GM18511 (cell line): Measurements from ENCODE around the gene WDFY2.

Source experiments
- ATAC-seq: cut with Tn5 transposase; IDR thresholded peaks from one replicate; pipeline ENCODE4 v1.9.1; 2021; ENCODE audit warnings: mild to moderate bottlenecking, moderate library complexity; ENCODE audit not compliant: unreplicated experiment

WDFY2 gene

DNA sequence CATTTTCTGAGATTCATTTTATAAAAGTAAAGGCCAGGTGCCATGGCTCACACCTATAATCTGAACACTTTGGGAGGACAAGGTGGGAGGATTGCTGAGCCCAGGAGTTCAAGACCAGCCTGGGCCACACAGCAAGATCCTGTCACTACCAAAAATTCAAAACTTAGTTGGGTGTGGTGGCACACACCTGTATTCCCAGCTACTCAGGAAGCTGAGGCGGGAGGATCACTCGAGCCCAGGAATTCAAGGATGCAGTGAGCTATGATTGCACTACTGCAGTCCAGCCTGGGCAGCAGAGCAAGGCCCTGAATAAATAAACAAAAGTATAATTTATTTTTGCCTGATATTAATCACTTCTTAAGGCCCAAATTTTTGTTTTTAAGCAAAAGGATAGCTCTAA lies 179.2 kb downstream of the WDFY2 start:
- ATAC-seq = no peak

DNA sequence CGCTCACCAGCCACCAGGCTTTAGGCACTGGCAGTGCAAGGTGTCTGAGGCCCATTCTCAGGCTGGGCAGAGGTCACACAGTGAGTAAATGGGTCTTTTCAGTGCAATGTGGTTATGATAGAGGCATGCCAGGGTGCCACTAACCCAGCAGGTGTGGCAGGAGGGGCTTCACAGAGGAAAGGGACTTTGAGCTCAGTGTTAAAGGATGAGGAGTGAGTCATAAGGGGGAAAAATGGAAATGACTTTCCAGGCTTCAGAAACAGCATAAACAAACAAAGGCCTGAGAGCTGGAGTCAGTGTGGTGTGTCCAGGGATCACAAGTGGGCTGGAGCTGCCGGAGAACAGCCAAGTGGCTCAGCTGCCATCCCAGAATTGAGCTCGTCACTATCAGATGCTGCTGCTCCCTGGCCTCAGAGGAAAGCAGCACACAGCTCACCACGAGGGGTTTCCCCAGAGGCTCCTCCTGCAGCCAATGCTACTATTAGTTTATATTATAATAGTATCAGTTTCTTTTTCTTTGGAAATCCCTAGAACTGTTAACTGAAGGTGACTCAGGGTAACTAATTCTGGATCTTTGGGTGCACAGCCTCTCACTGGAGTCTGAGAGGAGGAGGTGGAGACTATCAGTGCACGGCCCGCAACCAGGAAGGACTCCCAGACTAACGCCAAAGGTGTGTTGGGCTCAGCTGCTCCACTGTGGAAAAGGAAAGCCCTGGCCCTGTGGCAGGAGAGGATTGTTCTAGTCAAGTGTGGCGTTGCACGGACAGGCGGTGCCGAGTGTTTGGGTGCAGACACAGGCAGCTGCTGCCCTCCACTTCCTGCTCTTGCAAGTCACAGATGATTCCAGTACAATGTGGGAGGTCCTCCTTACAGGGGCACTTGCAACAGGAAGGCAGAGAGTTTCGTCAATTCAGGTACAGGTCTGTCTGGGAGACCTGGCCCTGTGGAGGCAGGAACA lies 180.2 kb downstream of the WDFY2 start:
- ATAC-seq = peak; percentile 88

DNA sequence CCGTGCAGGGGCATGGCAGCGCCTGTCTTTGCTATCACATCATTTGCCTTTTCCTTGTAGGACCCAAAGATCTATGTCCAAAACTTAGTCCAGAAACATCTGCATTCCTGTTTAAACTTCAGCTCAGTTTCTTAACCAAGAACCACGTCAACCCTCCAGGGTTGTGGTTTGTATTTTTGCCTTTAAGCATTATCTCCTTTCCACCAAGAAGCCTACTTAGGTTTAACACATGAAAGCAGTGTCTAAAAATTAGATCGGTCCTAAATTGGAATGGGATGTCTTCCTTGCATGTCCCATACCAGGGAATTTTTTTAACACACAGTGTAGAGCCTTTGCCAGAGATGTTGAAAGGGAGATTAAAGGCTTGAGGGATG lies 180.9 kb downstream of the WDFY2 start:
- no peak for ATAC-seq

DNA sequence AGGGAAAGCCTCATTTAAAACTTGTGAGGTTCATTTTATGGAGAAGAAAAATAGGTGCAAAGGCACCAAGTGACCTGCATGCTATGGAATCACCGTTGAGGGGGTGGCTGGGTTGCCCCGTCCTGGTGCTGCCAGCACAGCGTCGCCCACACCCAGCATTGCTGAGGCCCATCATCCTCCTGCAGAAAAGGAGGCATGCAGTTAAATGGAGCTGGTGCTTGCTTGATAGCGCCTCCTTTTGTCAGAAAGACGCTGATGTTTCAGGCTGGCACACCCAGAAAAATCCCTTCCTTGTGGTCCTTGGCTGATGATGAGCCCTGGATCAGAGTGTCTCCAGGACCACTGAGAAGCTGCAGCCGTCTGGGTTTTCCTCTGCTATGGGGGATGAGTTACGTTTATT lies 182.8 kb downstream of the WDFY2 start:
- no peak for ATAC-seq

DNA sequence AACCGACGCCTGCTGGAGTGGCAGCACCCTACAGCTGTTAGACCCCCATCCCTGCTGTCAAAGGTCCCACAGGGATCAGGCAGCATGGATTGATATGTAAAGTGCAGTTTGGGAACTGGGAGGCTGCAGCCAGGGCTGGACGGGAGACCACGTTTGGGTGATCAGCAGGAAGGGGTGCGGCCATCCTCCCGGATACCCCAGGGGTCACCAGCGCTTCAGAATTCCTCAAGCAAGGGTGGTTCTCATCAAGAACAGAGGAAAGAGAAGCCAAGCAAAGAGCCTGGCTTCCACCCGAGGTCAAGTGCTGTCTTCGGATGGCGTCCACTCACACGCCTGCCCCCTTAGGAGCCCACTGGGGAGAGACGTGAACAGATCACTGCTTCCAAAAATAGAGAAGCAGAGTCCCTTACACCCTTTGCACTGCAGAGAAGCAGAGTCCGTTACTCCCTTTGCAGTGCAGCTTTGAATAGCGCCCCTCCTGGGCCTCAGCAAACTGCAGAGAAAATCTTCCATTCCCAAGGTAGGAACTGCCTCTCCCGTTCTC lies 184.2 kb downstream of the WDFY2 start:
- ATAC-seq = no peak

DNA sequence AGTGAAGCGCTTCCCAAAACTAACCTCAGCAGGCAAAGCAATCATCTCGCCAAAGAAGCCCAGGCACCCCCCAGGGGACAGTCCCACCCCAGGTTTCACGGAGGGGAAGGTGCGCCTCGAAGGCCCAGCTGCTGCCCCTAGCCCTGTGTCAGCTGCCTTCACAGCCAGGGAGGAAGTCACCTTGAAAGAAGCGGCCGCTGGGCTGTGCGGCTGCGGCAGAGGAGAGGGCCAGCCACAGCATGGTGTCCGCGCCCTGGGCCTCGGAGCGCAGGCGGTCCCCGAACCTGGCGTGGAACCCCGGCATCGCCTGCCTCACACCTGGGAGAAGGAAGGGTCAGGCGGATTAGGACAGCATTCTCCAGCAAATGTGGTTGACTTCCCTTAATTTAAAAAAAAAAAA lies 184.7 kb downstream of the WDFY2 start:
- ATAC-seq = no peak

DNA sequence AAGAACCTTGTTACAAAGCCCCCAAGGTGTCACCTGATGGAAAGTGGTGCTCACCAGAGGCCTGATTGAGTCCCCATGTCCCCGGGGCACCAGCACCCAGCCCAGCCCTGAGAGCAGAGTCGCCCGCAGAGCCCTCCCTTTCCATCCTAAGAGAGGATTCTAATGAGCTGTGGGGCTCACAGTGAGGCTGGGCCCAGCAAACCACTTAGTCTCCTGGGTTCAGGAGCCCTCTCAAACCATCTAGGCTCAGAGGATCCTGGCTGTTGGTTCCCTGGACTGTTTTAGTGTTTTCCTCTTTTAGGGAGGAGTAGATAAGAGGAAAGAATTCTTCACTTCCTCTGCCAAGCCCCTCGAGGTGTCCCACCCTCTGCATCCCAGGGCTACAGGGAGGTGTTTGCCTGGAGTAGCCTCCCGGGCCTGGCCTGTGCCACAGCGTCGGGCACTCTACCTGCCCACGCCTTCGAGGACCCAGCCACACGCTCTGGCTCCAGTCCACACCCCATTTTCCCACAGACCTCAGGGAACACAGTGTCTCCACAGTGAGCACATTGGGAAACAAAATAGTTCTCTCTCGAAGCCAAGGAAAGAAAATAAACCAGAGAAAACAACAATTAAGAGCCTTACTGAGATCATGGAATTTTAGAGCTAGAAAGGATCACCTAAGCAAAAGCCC lies 185.3 kb downstream of the WDFY2 start:
- ATAC-seq = no peak

DNA sequence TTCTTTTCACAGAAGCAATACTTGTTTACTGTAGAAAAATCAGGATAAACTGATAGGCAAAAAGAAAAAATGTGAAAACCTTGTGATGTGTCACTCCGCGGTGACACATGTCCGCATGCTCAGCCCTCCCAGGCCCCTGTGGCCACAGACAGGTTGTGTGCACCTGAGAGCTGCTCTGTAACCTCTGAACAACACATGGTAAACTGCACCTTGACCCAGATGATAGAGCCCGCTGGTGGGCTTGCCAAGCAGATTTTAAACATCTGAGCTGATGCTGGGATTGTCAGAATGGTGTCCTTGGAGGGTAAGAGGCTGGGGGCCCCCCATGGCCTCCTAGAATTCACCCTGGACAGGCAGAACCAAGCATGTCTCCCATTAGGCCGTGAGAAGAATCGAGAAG lies 185.9 kb downstream of the WDFY2 start:
- no peak for ATAC-seq

DNA sequence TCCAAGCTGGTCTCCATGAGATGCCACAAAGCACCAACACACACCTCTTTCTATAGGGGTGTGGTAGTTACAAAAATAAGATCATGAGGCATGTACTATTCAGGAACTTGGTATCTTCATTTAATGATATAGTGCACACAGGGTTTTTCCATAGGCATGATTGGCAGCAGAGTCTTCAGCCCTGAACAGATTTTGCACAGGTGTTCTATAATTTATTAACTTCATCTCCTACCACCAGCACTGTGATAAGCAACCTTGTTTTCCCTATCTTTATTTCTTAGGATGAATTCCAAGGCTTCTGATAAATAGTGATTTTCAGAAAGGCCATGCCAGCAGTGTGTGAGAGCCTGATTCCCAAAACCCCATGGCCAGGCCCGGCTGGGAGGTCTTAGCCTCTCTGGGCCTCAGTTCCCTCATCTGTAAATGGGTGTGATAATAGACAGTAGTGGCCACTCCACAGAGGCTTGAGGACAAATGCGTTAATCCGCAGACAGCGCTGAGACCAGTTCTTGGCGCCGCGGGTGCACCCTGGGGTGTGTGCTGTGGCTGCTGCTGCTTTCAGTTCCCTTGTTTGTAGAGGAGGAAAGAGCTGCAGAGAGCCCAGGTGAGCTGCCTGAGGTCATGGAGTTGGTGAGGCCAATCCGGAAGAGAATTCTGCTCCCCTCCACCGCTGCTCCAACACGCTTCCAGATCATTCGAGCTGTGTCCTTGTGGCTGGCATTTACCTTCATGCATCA lies 186.6 kb downstream of the WDFY2 start:
- ATAC-seq = no peak

DNA sequence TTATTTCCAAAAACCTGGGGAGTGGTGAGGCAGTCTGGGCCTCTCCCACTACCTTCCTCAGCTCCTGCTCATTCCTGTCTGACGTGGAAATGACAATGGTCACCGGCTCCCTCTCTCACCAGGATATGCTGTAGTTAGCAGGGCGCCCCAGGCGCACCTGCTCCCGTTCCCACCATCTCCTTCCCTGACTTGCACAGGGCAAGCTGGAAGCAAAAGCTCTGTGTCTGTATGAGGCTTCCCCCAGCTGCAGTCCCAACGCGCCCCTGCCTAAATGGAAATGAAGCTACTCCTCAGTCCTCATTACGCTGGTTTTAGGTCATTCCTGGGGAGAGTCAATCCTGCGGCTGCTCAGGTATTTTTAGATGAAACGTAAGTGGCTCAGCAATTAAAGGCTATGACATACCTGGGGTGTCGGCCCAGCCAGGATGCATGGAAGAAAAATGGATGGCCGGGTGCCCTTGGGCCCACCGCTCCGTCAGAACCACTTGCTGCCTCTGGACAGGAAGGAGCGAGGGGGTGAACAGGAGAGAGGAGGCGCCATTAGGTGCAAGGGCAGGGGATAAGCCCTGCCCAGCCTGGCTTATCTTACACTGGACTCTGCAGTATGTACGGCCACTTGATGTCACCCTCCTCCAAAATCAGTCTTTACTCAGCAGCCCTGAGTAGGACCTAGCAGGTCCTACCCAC lies 187.3 kb downstream of the WDFY2 start:
- no peak for ATAC-seq

DNA sequence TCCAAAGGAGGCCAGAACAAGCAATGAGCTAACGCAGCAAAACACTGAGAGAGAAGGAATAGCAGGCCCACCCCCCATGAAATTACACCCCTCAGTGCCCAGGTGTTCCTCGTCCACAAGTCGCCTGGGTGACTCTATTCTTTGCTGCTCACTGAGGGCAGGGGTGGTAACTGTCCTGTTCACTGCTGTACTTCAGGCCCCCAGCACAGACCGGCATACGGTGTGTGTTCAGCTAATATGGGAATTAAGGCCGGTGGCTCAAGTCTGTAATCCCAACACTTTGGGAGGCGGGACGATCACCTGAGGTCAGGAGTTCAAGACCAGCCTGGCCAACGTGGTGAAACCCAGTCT lies 187.8 kb downstream of the WDFY2 start:
- ATAC-seq = no peak

DNA sequence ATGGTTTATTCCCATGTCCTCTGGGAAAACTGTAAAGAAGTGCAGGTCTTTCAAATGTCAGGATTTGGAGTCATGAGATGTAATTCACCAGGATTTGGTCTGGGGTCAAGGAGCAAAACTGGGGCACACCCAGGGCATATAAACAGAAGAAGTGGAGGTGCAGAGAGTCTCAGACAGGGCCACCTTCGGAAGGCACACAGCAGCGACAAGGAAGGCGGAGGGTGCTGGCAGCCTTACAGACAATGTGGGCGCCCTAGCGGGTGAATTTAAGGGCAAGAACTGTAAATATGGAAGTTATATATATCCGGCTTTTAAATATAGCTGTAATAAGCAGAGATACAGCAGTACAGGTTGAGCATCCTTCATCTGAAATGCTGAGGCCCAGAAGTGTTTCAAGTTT lies 188.5 kb downstream of the WDFY2 start:
- ATAC-seq = no peak

DNA sequence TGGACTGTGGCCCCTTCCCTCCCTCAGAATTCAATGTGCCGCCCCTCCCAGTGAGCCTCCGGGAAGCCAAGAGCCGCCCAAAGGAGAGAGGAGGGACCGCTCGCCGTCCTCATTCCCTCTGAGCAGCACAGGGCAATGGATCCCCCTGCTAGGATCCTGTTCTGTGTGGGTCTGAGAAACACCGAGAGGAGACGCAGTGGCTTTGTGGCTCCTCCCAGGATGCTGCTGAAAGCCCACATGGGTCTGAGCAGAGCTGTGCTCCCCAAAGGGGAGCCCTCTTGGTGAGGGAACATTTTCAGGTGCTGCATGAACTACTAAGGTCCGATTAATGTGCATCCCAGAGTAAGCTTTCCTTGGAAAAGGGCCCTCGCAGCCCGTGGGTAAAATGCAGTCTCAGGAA lies 189.3 kb downstream of the WDFY2 start:
- ATAC-seq = no peak

DNA sequence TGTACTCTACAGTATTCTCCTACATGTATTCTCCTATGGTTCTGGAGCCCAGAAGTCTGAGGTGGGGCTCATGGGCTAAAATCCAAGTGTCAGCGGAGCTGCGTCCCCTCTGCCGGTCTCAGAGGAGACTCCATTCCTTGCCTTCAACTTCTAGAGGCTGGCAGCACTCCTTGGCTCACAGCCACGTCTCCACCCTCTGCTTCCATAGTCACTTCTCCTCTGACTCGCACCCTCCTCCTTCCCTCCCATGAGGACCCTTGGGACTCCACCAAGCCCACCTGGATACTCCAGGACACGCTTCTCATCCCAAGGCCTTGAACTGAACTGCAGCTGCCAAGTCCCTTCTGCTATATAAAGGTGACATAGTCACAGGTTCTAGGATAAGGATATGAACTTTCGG lies 191.9 kb downstream of the WDFY2 start:
- no peak for ATAC-seq

DNA sequence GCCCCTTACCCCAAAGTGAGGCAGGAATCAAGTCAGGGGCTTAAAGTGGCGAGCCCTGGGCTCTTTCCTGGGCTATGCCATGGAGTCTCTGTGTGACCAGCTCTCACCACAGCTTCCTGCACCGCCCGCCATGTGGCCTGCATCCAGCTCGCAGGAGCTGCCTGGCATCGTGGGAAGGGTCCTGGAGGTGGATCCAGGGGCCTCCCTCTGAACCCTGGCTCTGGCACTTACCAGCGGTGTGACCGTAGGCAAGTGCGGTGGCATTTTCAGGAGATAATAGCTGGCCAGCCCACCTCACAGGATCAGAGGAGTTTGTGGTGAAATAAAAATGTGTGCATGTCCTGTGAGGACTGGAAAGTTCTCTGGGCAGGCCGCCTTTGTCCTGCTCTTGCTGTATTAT lies 193.7 kb downstream of the WDFY2 start:
- ATAC-seq = no peak

DNA sequence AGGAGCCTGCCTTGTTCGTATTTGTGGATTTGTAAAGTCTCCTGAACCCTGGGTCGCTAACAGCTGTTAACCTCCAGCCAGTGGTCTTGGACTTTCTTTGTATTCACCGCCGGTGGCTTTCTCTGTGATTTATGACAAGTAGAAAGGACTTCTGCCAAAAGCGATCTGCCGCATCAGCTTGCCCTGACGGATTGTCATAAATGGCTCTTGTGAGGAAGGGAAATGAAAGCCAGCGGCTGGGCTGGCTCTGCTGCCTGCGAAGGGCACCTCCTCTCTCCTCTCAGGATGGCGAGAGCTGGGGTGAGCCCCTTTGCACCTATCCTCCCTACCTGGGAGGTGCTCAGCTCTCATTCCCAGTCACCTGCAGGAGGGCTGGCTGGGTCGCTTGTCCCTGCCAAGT lies 194.1 kb downstream of the WDFY2 start:
- ATAC-seq = no peak

DNA sequence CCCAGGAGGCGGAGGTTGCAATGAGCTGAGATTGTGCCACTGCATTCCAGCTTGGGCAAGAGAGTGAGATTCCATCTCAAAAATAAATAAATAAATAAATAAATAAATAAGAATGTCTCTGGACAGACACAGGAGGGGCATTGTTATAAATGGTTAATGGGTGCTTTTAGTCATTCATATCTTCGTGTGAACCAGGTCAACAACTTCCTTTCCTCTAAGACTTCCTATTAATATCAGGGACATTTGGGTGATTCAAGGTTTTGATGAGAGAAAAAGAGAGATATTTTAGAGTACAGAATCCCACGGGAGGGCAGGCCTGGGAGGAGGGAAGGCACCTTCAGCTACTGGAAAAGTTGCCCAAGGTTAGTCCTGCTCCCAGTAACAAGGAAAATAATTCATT lies 195.8 kb downstream of the WDFY2 start:
- ATAC-seq = no peak

DNA sequence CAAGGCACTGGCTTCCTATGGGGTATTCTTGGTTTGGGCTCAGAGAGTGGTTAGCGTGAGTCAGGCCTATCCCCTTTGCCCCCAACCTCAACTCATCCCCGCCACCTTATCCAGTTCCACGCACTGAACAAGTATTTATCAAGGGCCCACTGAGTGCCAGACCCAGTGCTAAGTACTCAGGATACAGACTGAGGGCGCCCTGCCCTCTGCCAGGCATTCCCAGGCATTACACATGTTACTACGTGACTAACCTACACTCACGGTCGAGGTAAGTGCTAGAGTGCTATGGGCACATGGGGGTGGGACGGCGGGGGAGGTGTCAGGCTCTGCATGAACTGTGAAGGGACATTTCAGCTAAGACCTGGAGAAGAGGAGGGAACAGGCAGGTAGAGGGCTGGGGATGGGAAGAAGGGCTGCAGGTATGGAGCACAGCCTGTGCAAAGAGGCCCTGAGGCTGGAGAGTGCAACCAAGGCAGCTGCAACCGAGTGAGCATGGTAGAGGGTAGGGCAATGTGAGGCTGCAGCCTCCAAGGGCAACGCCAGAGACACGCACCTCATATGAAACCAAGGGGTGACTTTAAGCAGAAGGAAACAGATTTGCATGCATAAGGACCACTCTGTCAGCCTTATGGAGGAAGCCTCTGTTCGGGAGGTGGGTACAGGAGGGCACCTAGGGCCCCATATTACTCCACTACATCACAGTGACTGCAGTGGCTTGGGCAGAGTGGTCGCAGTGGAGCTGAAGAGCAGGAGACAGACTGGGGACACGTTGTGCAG lies 197.2 kb downstream of the WDFY2 start:
- ATAC-seq = no peak

DNA sequence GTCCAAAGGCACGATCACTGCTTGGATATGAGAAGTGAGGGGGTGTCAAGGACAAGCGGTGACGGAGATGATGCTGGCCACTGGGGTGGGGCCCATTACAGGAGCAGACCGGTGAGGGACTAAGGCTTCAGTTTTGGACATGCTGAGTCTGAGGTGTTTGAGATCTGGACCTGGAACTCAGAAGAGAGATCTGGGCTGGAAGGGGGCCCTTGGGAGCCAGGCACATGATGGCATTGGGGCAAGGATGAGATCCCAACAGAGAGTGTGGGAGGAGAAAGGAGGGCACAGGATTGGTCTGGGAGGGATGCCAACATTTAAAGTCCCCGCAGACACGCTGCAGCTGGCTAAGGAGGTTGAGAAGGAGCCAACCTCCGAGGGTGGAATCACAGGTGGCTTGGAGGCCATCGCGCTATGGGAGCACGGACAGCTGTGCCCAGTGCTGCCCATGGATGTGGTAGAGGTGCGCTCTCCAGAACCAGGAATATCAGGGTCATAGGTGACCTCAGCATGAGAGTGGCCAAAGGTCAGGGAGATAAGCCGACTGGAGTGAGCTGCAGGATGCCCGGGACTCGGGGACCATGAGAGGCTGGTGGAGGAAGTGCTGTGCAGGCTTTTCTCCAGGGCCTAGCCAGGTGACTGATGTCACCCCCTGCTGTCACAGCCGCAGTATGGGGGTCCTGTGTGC lies 197.9 kb downstream of the WDFY2 start:
- ATAC-seq = no peak
